SK-N-SH (cell line): ENCODE results near the gene LRRC17. TPM values are rescaled to one million over a fixed set of nuclear protein-coding genes. Genes with fewer than 3 reads are reported as not detected.

ENCODE experiments used
- CTCF ChIA-PET: fragments of 300-600, 350-600 bp; formaldehyde crosslinking; extraction: SDS; loops from one replicate; lab custom pipeline; 2021; lab: Yijun Ruan, JAX
- POLR2A ChIA-PET: fragments of 350-600 bp; sonication (Branson Sonifier 250); formaldehyde crosslinking; extraction: SDS; loops from one replicate; lab custom pipeline; 2020; ENCODE audit warnings: antibody characterized with exemption, inconsistent platforms; lab: Yijun Ruan, JAX
- DNase-seq: peaks from one replicate; pipeline ENCODE4 v3.0.0; 2012
- H2AFZ ChIP-seq: fragments of 200-600 bp; sonication (generic); 2 replicates; pipeline ENCODE4 v1.8.1; 2016; ENCODE audit warnings: antibody characterized with exemption, mild to moderate bottlenecking, low read depth
- H3F3A ChIP-seq: fragments of 200-600 bp; sonication (generic); replicated peaks from 2 replicates; pipeline ENCODE3; 2016; ENCODE audit warnings: antibody characterized with exemption, mild to moderate bottlenecking; ENCODE audit not compliant: insufficient read depth
- H3K27ac ChIP-seq, 2 experiments: fragments of 200-500 bp in 1 of 2; fragments of 200-600 bp in 1 of 2; sonication (Bioruptor generic) in 1 of 2; sonication (generic), shearing (Covaris generic) in 1 of 2; 2 replicates each; pipeline versions ENCODE4 v1.5.1 to v1.6.1; 2014 to 2016; ENCODE audit warnings: low read depth in 2 of 2, inconsistent platforms in 1 of 2, low read length in 1 of 2, mild to moderate bottlenecking in 1 of 2, mixed read lengths in 1 of 2
- H3K27me3 ChIP-seq: fragments of 200-600 bp; sonication (generic), shearing (Covaris generic); 2 replicates; pipeline ENCODE4 v1.6.1; 2016; ENCODE audit warnings: mixed run types; ENCODE audit not compliant: insufficient read depth
- H3K36me3 ChIP-seq, 2 experiments: fragments of 200-500 bp in 1 of 2; fragments of 200-600 bp in 1 of 2; sonication (Bioruptor generic) in 1 of 2; sonication (generic) in 1 of 2; replicated peaks in 1 of 2; 2 replicates each; pipeline versions ENCODE3 to v1.5.1; 2014 to 2016; ENCODE audit warnings: low read length in 1 of 2, mild to moderate bottlenecking in 1 of 2; ENCODE audit not compliant: insufficient read depth in 2 of 2, control insufficient read depth in 1 of 2
- H3K4me1 ChIP-seq, 2 experiments: fragments of 200-500 bp in 1 of 2; fragments of 200-600 bp in 1 of 2; sonication (Bioruptor generic) in 1 of 2; sonication (generic), shearing (Covaris generic) in 1 of 2; 2 replicates each; pipeline versions ENCODE4 v1.5.1 to v1.6.1; 2014 to 2016; ENCODE audit warnings: low read depth in 1 of 2, low read length in 1 of 2, mixed run types in 1 of 2; ENCODE audit not compliant: insufficient read depth in 2 of 2, control insufficient read depth in 1 of 2
- H3K4me2 ChIP-seq: fragments of 200-600 bp; sonication (generic), shearing (Covaris generic); 2 replicates; pipeline ENCODE4 v1.6.1; 2017; ENCODE audit warnings: mixed run types
- H3K4me3 ChIP-seq, 2 experiments: fragments of 200-500 bp in 1 of 2; fragments of 200-600 bp in 1 of 2; sonication (Bioruptor generic) in 1 of 2; sonication (generic), shearing (Covaris generic) in 1 of 2; 2 replicates each; pipeline versions ENCODE4 v1.5.1 to v1.8.1; 2014 to 2016; ENCODE audit warnings: low read depth in 2 of 2, inconsistent platforms in 1 of 2, low read length in 1 of 2, mild to moderate bottlenecking in 1 of 2, mixed read lengths in 1 of 2, moderate library complexity in 1 of 2
- H3K79me2 ChIP-seq: fragments of 200-600 bp; sonication (generic); 2 replicates; pipeline ENCODE4 v1.8.1; 2017; ENCODE audit warnings: mild to moderate bottlenecking; ENCODE audit not compliant: insufficient read depth
- H3K9ac ChIP-seq: fragments of 200-600 bp; sonication (generic); 2 replicates; pipeline ENCODE4 v1.6.1; 2017; ENCODE audit warnings: mixed run types
- H3K9me2 ChIP-seq: fragments of 200-600 bp; sonication (generic); 2 replicates; pipeline ENCODE4 v1.6.1; 2017; ENCODE audit warnings: mixed run types
- H3K9me3 ChIP-seq: fragments of 200-600 bp; sonication (generic); 2 replicates; pipeline ENCODE4 v1.6.1; 2017; ENCODE audit warnings: mixed run types, mild to moderate bottlenecking, moderate library complexity
- H4K20me1 ChIP-seq: fragments of 200-600 bp; sonication (generic); 2 replicates; pipeline ENCODE4 v1.6.1; 2017; ENCODE audit warnings: mild to moderate bottlenecking, mixed run types; ENCODE audit not compliant: insufficient read depth
- CHD2 ChIP-seq: fragments of 150-350 bp; IDR thresholded peaks from 2 replicates; pipeline ENCODE4 v1.6.1; 2018; ENCODE audit warnings: low read length; ENCODE audit not compliant: partially characterized antibody
- ELF1 ChIP-seq: IDR thresholded peaks from 2 replicates; pipeline ENCODE4 v1.4.0; 2012
- EZH2phosphoT487 ChIP-seq: fragments of 200-600 bp; sonication (generic); IDR thresholded peaks from 2 replicates; pipeline ENCODE4 v1.6.1; 2017; ENCODE audit warnings: low read depth, mixed run types, mild to moderate bottlenecking, antibody characterized with exemption, moderate library complexity, borderline replicate concordance
- FOSL2 ChIP-seq: IDR thresholded peaks from 2 replicates; pipeline ENCODE4 v1.4.0; 2012; ENCODE audit warnings: low read depth, mild to moderate bottlenecking, moderate library complexity, borderline replicate concordance
- GABPA ChIP-seq: IDR thresholded peaks from 2 replicates; pipeline ENCODE4 v1.4.0; 2012; ENCODE audit warnings: low read depth, mild to moderate bottlenecking
- GATA2 ChIP-seq: sonication (generic); formaldehyde crosslinking; IDR thresholded peaks from 2 replicates; pipeline ENCODE4 v1.5.0; 2020; ENCODE audit warnings: mild to moderate bottlenecking, missing genetic modification reagents
- JUND ChIP-seq: IDR thresholded peaks from 2 replicates; pipeline ENCODE4 v1.4.0; 2012
- NFIC ChIP-seq: IDR thresholded peaks from 2 replicates; pipeline ENCODE4 v1.4.0; 2012; ENCODE audit warnings: borderline replicate concordance
- NRF1 ChIP-seq: IDR thresholded peaks from 2 replicates; pipeline ENCODE4 v1.6.1; 2012; ENCODE audit warnings: low read depth, mild to moderate bottlenecking, low read length
- POLR2AphosphoS5 ChIP-seq: IDR thresholded peaks from 2 replicates; pipeline ENCODE4 v1.6.1; 2012; ENCODE audit warnings: low read depth, low read length
- RCOR1 ChIP-seq: fragments of 150-350 bp; IDR thresholded peaks from 2 replicates; pipeline ENCODE4 v1.6.1; 2017; ENCODE audit warnings: antibody characterized with exemption, low read length
- RFX5 ChIP-seq: IDR thresholded peaks from 2 replicates; pipeline ENCODE4 v1.6.1; 2012; ENCODE audit warnings: mild to moderate bottlenecking, improper control_type of control experiment, low read length
- RXRA ChIP-seq: IDR thresholded peaks from 2 replicates; pipeline ENCODE4 v1.4.0; 2012; ENCODE audit warnings: low read depth, mild to moderate bottlenecking, borderline replicate concordance
- SIN3A ChIP-seq: IDR thresholded peaks from 2 replicates; pipeline ENCODE4 v1.6.1; 2012; ENCODE audit warnings: low read depth, mild to moderate bottlenecking, low read length, moderate library complexity, borderline replicate concordance
- TEAD4 ChIP-seq: IDR thresholded peaks from 2 replicates; pipeline ENCODE4 v1.4.0; 2012; ENCODE audit warnings: mild to moderate bottlenecking, borderline replicate concordance; ENCODE audit not compliant: insufficient read depth
- YY1 ChIP-seq: IDR thresholded peaks from 2 replicates; pipeline ENCODE4 v1.4.0; 2012; ENCODE audit warnings: low read depth, mild to moderate bottlenecking
- polyA plus RNA-seq, 3 experiments: library from polyadenylated mRNA; depleted of rRNA; stranded (reverse); fragments of >200 nt; gene quantifications; 2 replicates each; pipeline ENCODE4 v1.2.3, GENCODE V29; 2012
- TF ChIP-seq, protein P1 (sequence below): IDR thresholded peaks from 2 replicates; pipeline ENCODE4 v1.4.0; 2012; ENCODE audit warnings: low read depth, borderline replicate concordance
- TF ChIP-seq, protein P2 (sequence below): IDR thresholded peaks from 2 replicates; pipeline ENCODE4 v1.4.0; 2012; ENCODE audit warnings: low read depth, borderline replicate concordance
- TF ChIP-seq, protein P3 (sequence below): fragments of 150-350 bp; IDR thresholded peaks from 2 replicates; pipeline ENCODE4 v1.6.1; 2017; ENCODE audit warnings: antibody characterized with exemption, low read length, low read depth, borderline replicate concordance
- TF ChIP-seq, protein P4 (sequence below): IDR thresholded peaks from 2 replicates; pipeline ENCODE4; 2012
- TF ChIP-seq, protein P5 (sequence below): fragments of 150-350 bp; IDR thresholded peaks from 2 replicates; pipeline ENCODE4 v1.6.1; 2016; ENCODE audit warnings: mild to moderate bottlenecking, low read depth, low read length

LRRC17 gene
- polyA plus RNA-seq, 1 of the 3 experiments (the other 2 are of a cell fraction): 101 TPM

DNA sequence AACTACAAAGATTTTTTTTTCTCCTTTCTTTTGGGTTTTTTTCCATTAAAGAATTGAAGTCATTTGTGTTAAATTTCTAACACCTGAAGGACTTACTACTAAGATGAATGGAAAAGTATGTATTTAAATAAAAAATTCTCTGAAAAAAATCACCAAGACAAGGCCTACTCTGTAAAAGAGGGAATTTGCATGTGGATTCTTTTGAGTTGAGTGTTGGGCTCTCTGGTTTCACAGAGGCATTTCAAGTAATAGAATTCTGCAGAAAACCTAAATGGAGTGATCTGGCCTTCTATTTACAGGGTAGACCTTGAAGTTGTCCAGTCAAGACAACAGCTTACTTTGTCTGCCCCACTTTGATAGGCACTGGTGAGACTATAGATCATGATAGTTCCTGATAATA, 4.1 kb downstream of the LRRC17 start:
- H3K27me3 ChIP-seq: no peaks in the 10 kb centered on the region
- H3K79me2 ChIP-seq: no peaks in the 10 kb centered on the region
- peak overlapping the region; percentile 12; the same call in 1 of the 2 replicates for H3K4me2 ChIP-seq
- ChIA-PET CTCF (no interaction called here), POLR2A (no interaction called here)
- peak overlapping the region in 1 of 2 experiments; percentile 79; a peak in 3 of 4 replicates for H3K27ac ChIP-seq
- no peaks in the 10 kb centered on the region for H3K36me3 ChIP-seq
- no peaks in the 10 kb centered on the region for H3K9me3 ChIP-seq
- no peaks in the 10 kb centered on the region for H4K20me1 ChIP-seq
- no peak for DNase-seq
- H3K4me1 ChIP-seq: peaks cover 0 to 18% of the 10 kb centered on the region in 2 experiments
- H2AFZ ChIP-seq: peak overlapping the region; percentile 20; the same call in 1 of the 2 replicates
- no peak for TF ChIP-seq GATA2 (CRISPR knock-in tag)
- peak; percentile 50; the same call in 1 of the 2 replicates for TF ChIP-seq FOSL2
- TF ChIP-seq, protein P1, sequence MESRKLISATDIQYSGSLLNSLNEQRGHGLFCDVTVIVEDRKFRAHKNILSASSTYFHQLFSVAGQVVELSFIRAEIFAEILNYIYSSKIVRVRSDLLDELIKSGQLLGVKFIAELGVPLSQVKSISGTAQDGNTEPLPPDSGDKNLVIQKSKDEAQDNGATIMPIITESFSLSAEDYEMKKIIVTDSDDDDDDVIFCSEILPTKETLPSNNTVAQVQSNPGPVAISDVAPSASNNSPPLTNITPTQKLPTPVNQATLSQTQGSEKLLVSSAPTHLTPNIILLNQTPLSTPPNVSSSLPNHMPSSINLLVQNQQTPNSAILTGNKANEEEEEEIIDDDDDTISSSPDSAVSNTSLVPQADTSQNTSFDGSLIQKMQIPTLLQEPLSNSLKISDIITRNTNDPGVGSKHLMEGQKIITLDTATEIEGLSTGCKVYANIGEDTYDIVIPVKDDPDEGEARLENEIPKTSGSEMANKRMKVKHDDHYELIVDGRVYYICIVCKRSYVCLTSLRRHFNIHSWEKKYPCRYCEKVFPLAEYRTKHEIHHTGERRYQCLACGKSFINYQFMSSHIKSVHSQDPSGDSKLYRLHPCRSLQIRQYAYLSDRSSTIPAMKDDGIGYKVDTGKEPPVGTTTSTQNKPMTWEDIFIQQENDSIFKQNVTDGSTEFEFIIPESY: no peak
- TF ChIP-seq, protein P2, sequence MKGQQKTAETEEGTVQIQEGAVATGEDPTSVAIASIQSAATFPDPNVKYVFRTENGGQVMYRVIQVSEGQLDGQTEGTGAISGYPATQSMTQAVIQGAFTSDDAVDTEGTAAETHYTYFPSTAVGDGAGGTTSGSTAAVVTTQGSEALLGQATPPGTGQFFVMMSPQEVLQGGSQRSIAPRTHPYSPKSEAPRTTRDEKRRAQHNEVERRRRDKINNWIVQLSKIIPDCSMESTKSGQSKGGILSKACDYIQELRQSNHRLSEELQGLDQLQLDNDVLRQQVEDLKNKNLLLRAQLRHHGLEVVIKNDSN: no peak
- no peak for TF ChIP-seq RXRA
- TF ChIP-seq NRF1: no peak
- TF ChIP-seq, protein P3, sequence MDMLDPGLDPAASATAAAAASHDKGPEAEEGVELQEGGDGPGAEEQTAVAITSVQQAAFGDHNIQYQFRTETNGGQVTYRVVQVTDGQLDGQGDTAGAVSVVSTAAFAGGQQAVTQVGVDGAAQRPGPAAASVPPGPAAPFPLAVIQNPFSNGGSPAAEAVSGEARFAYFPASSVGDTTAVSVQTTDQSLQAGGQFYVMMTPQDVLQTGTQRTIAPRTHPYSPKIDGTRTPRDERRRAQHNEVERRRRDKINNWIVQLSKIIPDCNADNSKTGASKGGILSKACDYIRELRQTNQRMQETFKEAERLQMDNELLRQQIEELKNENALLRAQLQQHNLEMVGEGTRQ: no peak
- TF ChIP-seq, protein P4, sequence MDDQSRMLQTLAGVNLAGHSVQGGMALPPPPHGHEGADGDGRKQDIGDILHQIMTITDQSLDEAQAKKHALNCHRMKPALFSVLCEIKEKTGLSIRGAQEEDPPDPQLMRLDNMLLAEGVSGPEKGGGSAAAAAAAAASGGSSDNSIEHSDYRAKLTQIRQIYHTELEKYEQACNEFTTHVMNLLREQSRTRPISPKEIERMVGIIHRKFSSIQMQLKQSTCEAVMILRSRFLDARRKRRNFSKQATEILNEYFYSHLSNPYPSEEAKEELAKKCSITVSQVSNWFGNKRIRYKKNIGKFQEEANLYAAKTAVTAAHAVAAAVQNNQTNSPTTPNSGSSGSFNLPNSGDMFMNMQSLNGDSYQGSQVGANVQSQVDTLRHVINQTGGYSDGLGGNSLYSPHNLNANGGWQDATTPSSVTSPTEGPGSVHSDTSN: peak; percentile 37; the same call in 1 of the 2 replicates
- TF ChIP-seq, protein P5, sequence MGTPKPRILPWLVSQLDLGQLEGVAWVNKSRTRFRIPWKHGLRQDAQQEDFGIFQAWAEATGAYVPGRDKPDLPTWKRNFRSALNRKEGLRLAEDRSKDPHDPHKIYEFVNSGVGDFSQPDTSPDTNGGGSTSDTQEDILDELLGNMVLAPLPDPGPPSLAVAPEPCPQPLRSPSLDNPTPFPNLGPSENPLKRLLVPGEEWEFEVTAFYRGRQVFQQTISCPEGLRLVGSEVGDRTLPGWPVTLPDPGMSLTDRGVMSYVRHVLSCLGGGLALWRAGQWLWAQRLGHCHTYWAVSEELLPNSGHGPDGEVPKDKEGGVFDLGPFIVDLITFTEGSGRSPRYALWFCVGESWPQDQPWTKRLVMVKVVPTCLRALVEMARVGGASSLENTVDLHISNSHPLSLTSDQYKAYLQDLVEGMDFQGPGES: no peak
- TF ChIP-seq RFX5: no peak
- no peak for TF ChIP-seq YY1
- TF ChIP-seq POLR2AphosphoS5: 0 out of 2 replicates have a peak, but pooled peaks have one; percentile 1
- no peak for TF ChIP-seq RCOR1
- TF ChIP-seq GABPA: no peak
- TF ChIP-seq JUND: peak; percentile 30; the same call in 1 of the 2 replicates
- no peak for TF ChIP-seq NFIC
- no peak for TF ChIP-seq TEAD4
- TF ChIP-seq SIN3A: no peak
- TF ChIP-seq EZH2phosphoT487: no peak
- TF ChIP-seq CHD2: no peak
- 0 out of 2 replicates have a peak, but pooled peaks have one; percentile 7 for TF ChIP-seq ELF1
- H3K9ac ChIP-seq: peak overlapping the region; percentile 19; the same call in 1 of the 2 replicates
- H3K4me3 ChIP-seq: no peak overlapping the region
- H3F3A ChIP-seq: peaks cover 21% of the 10 kb centered on the region
- H3K9me2 ChIP-seq: no peaks in the 10 kb centered on the region
